ENCODE data around the gene PRPF6. TPM values are rescaled to one million over a fixed set of nuclear protein-coding genes. Genes with fewer than 3 reads are reported as not detected.

PRPF6 gene
- total RNA-seq, 2 experiments from 2014 or later = 45.1 to 73.7 TPM

DNA sequence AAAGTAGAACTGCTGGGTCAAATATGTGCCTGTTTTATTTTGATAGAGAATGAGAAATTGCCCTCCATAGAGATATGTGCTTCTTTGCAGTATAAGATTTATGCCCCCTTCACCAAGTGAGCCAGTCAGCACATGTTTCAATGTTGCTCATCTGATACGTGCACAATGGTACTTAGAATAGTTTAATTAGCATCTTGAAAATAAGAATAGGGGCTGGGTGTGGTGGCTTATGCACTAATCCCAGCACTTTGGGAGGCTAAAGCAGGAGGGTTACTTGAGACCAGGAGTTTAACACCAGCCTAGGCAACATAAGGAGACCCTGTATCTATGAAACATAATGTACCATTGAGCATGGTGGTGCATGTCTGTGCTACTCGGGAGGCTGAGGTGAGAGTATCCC is 34.7 kb downstream of the PRPF6 start:
- no peak overlapping the region for H3K27ac ChIP-seq (ENCODE audit: low read depth, low read length, poor library complexity, severe bottlenecking)
- H3K4me1 ChIP-seq (ENCODE audit: insufficient read depth, low read length, poor library complexity, severe bottlenecking) = peaks cover 13% of the 10 kb centered on the region
- no peaks in the 10 kb centered on the region for H3K9me3 ChIP-seq (ENCODE audit: low read length)
- no peaks in the 10 kb centered on the region for H3K79me2 ChIP-seq (ENCODE audit: insufficient read depth, low read depth, low read length)
- H3K36me3 ChIP-seq (ENCODE audit: insufficient read depth, low read length) = peaks cover 81% of the 10 kb centered on the region
- no peaks in the 10 kb centered on the region for H4K20me1 ChIP-seq (ENCODE audit: insufficient read depth, low read length)
- TF ChIP-seq, protein P1, sequence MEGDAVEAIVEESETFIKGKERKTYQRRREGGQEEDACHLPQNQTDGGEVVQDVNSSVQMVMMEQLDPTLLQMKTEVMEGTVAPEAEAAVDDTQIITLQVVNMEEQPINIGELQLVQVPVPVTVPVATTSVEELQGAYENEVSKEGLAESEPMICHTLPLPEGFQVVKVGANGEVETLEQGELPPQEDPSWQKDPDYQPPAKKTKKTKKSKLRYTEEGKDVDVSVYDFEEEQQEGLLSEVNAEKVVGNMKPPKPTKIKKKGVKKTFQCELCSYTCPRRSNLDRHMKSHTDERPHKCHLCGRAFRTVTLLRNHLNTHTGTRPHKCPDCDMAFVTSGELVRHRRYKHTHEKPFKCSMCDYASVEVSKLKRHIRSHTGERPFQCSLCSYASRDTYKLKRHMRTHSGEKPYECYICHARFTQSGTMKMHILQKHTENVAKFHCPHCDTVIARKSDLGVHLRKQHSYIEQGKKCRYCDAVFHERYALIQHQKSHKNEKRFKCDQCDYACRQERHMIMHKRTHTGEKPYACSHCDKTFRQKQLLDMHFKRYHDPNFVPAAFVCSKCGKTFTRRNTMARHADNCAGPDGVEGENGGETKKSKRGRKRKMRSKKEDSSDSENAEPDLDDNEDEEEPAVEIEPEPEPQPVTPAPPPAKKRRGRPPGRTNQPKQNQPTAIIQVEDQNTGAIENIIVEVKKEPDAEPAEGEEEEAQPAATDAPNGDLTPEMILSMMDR (conservative IDR thresholded peaks at IDR 0.05; ENCODE audit: low read length) = no peak
- no peak for TF ChIP-seq EZH2phosphoT487 (IDR thresholded peaks at IDR 0.05; ENCODE audit: borderline replicate concordance, low read depth, low read length)
- H2AFZ ChIP-seq (ENCODE audit: low read length) = no peak overlapping the region
- BruUV-seq (replicated peaks) = no TSS peak
- DNase-seq (ENCODE audit: low spot score) = no peak
- ChIA-PET POLR2A (no interaction called here), CTCF (ENCODE audit: unreplicated experiment) (no interaction called here)
- intact Hi-C loops (cut with micrococcal nuclease; ENCODE audit: unreplicated experiment) = no loop called here
- no peak overlapping the region for H3K4me3 ChIP-seq (ENCODE audit: low read depth, low read length, poor library complexity, severe bottlenecking)
- no peaks in the 10 kb centered on the region for H3K9me2 ChIP-seq (ENCODE audit: insufficient read depth, low read length)
- H3K4me2 ChIP-seq (ENCODE audit: low read length) = no peak overlapping the region

DNA sequence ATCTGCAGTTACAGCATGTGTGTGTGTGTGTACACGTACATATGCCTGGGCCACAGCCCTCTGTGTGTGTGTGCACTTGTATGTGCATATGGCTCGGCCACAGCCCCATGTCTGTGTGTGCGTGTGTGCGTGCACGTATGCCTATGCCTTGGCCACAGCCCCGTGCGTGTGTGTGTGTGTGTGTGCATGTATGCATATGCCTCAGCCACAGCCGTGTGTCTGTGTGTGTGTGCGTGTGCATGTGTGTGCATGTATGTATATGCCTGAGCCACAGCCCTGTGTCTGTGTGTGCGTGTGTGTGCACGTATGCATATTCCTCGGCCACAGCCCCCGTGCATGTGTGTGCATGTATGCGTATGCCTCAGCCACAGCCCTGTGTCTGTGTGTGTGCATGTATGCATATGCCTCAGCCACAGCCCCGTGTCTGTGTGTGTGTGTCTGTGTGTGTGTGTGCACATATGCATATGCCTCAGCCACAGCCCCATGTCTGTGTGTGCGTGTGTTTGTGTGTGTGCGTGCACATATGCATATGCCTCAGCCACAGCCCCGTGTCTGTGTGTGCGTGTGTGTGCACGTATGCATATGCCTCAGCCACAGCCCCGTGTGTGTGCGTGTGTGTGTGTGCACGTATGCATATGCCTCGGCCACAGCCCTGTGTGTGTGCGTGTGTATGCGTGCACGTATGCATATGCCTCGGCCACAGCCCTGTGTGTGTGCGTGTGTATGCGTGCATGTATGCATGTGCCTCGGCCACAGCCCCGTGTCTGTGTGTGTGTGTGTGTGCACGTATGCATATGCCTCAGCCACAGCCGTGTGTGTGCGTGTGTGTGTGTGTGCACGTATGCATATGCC is 40.4 kb downstream of the PRPF6 start:
- H3K4me1 ChIP-seq (ENCODE audit: insufficient read depth, low read length, poor library complexity, severe bottlenecking) = no peaks in the 10 kb centered on the region
- no peaks in the 10 kb centered on the region for H4K20me1 ChIP-seq (ENCODE audit: insufficient read depth, low read length)
- ChIA-PET POLR2A (no interaction called here), CTCF (ENCODE audit: unreplicated experiment) (no interaction called here)
- no peaks in the 10 kb centered on the region for H3K9me2 ChIP-seq (ENCODE audit: insufficient read depth, low read length)
- H3K9me3 ChIP-seq (ENCODE audit: low read length) = no peaks in the 10 kb centered on the region
- intact Hi-C loops (cut with micrococcal nuclease; ENCODE audit: unreplicated experiment) = no loop called here
- no peaks in the 10 kb centered on the region for H3K79me2 ChIP-seq (ENCODE audit: insufficient read depth, low read depth, low read length)
- no peak overlapping the region for H3K27ac ChIP-seq (ENCODE audit: low read depth, low read length, poor library complexity, severe bottlenecking)
- no peak for DNase-seq (ENCODE audit: low spot score)
- no TSS peak for BruUV-seq (replicated peaks)
- H3K36me3 ChIP-seq (ENCODE audit: insufficient read depth, low read length) = peaks cover 92% of the 10 kb centered on the region
- no peak overlapping the region for H3K4me2 ChIP-seq (ENCODE audit: low read length)
- H3K4me3 ChIP-seq (ENCODE audit: low read depth, low read length, poor library complexity, severe bottlenecking) = no peak overlapping the region
- H2AFZ ChIP-seq (ENCODE audit: low read length) = no peak overlapping the region
- TF ChIP-seq, protein P1 (conservative IDR thresholded peaks at IDR 0.05; ENCODE audit: low read length) = no peak
- no peak for TF ChIP-seq EZH2phosphoT487 (IDR thresholded peaks at IDR 0.05; ENCODE audit: borderline replicate concordance, low read depth, low read length)

DNA sequence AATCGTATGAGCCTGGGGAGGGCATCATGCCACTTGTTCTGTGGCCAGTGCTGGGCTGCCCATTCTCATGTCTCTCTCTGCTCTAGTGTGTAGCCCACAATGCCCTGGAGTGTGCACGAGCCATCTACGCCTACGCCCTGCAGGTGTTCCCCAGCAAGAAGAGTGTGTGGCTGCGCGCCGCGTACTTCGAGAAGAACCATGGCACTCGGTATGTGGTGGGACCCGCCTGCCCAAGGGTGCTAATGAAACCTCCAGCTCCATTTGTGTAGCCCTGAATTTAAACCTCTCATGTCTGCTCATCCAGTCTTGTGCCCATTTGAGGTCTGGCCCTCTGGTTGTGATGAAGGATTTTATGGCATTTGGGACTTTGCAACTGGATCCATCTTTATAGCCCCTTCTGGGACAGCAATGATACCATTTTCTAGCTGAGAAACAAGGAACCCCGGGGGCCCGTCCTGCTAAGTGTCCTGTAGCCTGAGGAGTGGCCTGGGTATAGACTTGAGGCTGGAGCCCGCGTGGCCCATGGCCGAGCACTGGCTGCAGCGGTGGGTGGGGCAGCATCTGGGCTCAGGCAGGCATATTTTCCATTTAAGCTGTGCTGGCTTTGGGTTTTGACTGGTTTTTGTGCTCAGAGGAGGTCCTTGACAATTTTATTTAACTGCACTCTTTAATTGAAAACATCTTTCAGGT is 41.9 kb downstream of the PRPF6 start:
- Histone ChIP-seq H3K4me2 (ENCODE audit: low read length) (no peak overlapping the region), H3K79me2 (ENCODE audit: insufficient read depth, low read depth, low read length) (no peaks in the 10 kb centered on the region), H3K4me1 (ENCODE audit: insufficient read depth, low read length, poor library complexity, severe bottlenecking) (no peaks in the 10 kb centered on the region), H3K4me3 (ENCODE audit: low read depth, low read length, poor library complexity, severe bottlenecking) (no peak overlapping the region), H3K36me3 (ENCODE audit: insufficient read depth, low read length) (peaks cover 96% of the 10 kb centered on the region), H3K27ac (ENCODE audit: low read depth, low read length, poor library complexity, severe bottlenecking) (no peak overlapping the region), H4K20me1 (ENCODE audit: insufficient read depth, low read length) (no peaks in the 10 kb centered on the region), H2AFZ (ENCODE audit: low read length) (no peak overlapping the region), H3K9me2 (ENCODE audit: insufficient read depth, low read length) (no peaks in the 10 kb centered on the region), H3K9me3 (ENCODE audit: low read length) (no peaks in the 10 kb centered on the region)
- DNase-seq (ENCODE audit: low spot score) = no peak
- TF ChIP-seq, protein P1 (conservative IDR thresholded peaks at IDR 0.05; ENCODE audit: low read length) = no peak
- TF ChIP-seq EZH2phosphoT487 (IDR thresholded peaks at IDR 0.05; ENCODE audit: borderline replicate concordance, low read depth, low read length) = no peak
- ChIA-PET CTCF (ENCODE audit: unreplicated experiment) (no interaction called here), POLR2A (no interaction called here)
- BruUV-seq (replicated peaks) = no TSS peak
- intact Hi-C loops (cut with micrococcal nuclease; ENCODE audit: unreplicated experiment) = no loop called here
